IMR-90 (cell line): ENCODE measurements around the gene MCM5. TPM values are rescaled to one million over a fixed set of nuclear protein-coding genes. Genes with fewer than 3 reads are reported as not detected.

Experiments
- ATAC-seq: fragments of 200-7000 bp; cut with Tn5 transposase; 2 replicates; pipeline ENCODE4 v1.9.1; 2020; ENCODE audit warnings: low read depth, mild to moderate bottlenecking, moderate library complexity
- BruUV-seq: library from RNA; stranded (reverse); fragments of 400-500 nt; replicated peaks from 2 replicates; lab custom pipeline; 2021; lab: Mats Ljungman, UMichigan
- CTCF ChIA-PET: fragments of 300-600 bp; formaldehyde crosslinking; extraction: SDS; loops from one replicate; lab custom pipeline; 2021; ENCODE audit warnings: antibody characterized with exemption; lab: Yijun Ruan, JAX
- POLR2A ChIA-PET: fragments of 300-600 bp; sonication (Branson Sonifier 250); formaldehyde crosslinking; loops from one replicate; lab custom pipeline; 2022; ENCODE audit warnings: antibody characterized with exemption; ENCODE audit not compliant: unreplicated experiment; lab: Charles Lee
- DNase-seq: peaks from one replicate; pipeline ENCODE4 v3.0.0; 2013
- H2AFZ ChIP-seq: replicated peaks from 2 replicates; pipeline ENCODE3; 2013; ENCODE audit warnings: low read length, mild to moderate bottlenecking; ENCODE audit not compliant: poor library complexity
- H2AK5ac ChIP-seq: 2 replicates; pipeline ENCODE4 v1.6.1; 2013; ENCODE audit warnings: low read depth, low read length, inconsistent platforms
- H2AK9ac ChIP-seq: replicated peaks from 2 replicates; pipeline ENCODE3; 2013; ENCODE audit warnings: mild to moderate bottlenecking, low read depth, low read length, moderate library complexity; ENCODE audit not compliant: poor library complexity
- H2BK120ac ChIP-seq: 2 replicates; pipeline ENCODE4 v1.6.1; 2013; ENCODE audit warnings: low read depth, low read length, inconsistent platforms
- H2BK15ac ChIP-seq: 3 replicates; pipeline ENCODE4 v1.6.1; 2013; ENCODE audit warnings: low read depth, low read length, inconsistent platforms
- H2BK20ac ChIP-seq: 2 replicates; pipeline ENCODE4 v1.6.1; 2013; ENCODE audit warnings: low read depth, mild to moderate bottlenecking, inconsistent platforms, low read length, moderate library complexity
- H2BK5ac ChIP-seq: 2 replicates; pipeline ENCODE4 v1.6.1; 2013; ENCODE audit warnings: mild to moderate bottlenecking, low read depth, low read length, inconsistent platforms; ENCODE audit not compliant: poor library complexity, severe bottlenecking
- H3K14ac ChIP-seq: replicated peaks from 2 replicates; pipeline ENCODE4 v1.6.1; 2013; ENCODE audit warnings: low read depth, low read length, inconsistent platforms
- H3K18ac ChIP-seq: 2 replicates; pipeline ENCODE4 v1.6.1; 2013; ENCODE audit warnings: low read depth, low read length, control low read depth
- H3K23ac ChIP-seq: 2 replicates; pipeline ENCODE4 v1.6.1; 2013; ENCODE audit warnings: low read depth, low read length, inconsistent platforms
- H3K27ac ChIP-seq: 2 replicates; pipeline ENCODE4 v1.5.1; 2013; ENCODE audit warnings: mild to moderate bottlenecking, control low read depth, low read length; ENCODE audit not compliant: insufficient read depth
- H3K27me3 ChIP-seq: 2 replicates; pipeline ENCODE4 v1.6.1; 2013; ENCODE audit warnings: low read length; ENCODE audit not compliant: control insufficient read depth, insufficient read depth
- H3K36me3 ChIP-seq: 2 replicates; pipeline ENCODE4 v1.6.1; 2013; ENCODE audit warnings: low read length, mixed read lengths; ENCODE audit not compliant: control insufficient read depth, insufficient read depth
- H3K4ac ChIP-seq: 2 replicates; pipeline ENCODE4 v1.6.1; 2013; ENCODE audit warnings: low read depth, low read length, inconsistent platforms
- H3K4me1 ChIP-seq: 2 replicates; pipeline ENCODE4 v1.6.1; 2013; ENCODE audit warnings: low read length, mixed read lengths; ENCODE audit not compliant: control insufficient read depth, insufficient read depth
- H3K4me2 ChIP-seq: 2 replicates; pipeline ENCODE4 v1.6.1; 2013; ENCODE audit warnings: low read depth, mild to moderate bottlenecking, control low read depth, low read length, moderate library complexity
- H3K4me3 ChIP-seq: 2 replicates; pipeline ENCODE4 v1.5.1; 2013; ENCODE audit warnings: low read depth, mild to moderate bottlenecking, control low read depth, low read length, moderate library complexity; ENCODE audit not compliant: insufficient read depth
- H3K56ac ChIP-seq: 2 replicates; pipeline ENCODE4 v1.6.1; 2013; ENCODE audit warnings: low read length, inconsistent platforms; ENCODE audit not compliant: insufficient read depth; ENCODE audit errors: extremely low read depth
- H3K79me1 ChIP-seq, 2 experiments: 2 replicates each; pipeline ENCODE4 v1.6.1; 2013; ENCODE audit warnings: low read length in 2 of 2, inconsistent platforms in 1 of 2, low read depth in 1 of 2
- H3K9ac ChIP-seq: 2 replicates; pipeline ENCODE4 v1.6.1; 2013; ENCODE audit warnings: low read depth, low read length, control low read depth
- H3K9me1 ChIP-seq: 2 replicates; pipeline ENCODE4 v1.6.1; 2013; ENCODE audit warnings: low read length, inconsistent platforms; ENCODE audit not compliant: insufficient read depth
- H3K9me3 ChIP-seq: 2 replicates; pipeline ENCODE4 v1.6.1; 2013; ENCODE audit warnings: low read length; ENCODE audit not compliant: control insufficient read depth, insufficient read depth
- H4K20me1 ChIP-seq: 2 replicates; pipeline ENCODE4 v1.6.1; 2013; ENCODE audit warnings: low read length, inconsistent platforms; ENCODE audit not compliant: insufficient read depth
- H4K5ac ChIP-seq: 2 replicates; pipeline ENCODE4 v1.6.1; 2013; ENCODE audit warnings: mild to moderate bottlenecking, low read depth, low read length, control low read depth
- H4K8ac ChIP-seq, 2 experiments: 2 replicates each; pipeline ENCODE4 v1.6.1; 2013; ENCODE audit warnings: low read depth in 2 of 2, low read length in 2 of 2, control low read depth in 1 of 2, inconsistent platforms in 1 of 2
- H4K91ac ChIP-seq: 2 replicates; pipeline ENCODE4 v1.6.1; 2013; ENCODE audit warnings: low read depth, low read length, inconsistent platforms; ENCODE audit not compliant: insufficient read depth
- CEBPB ChIP-seq: IDR thresholded peaks from 2 replicates; pipeline ENCODE4 v1.6.1; 2012; ENCODE audit warnings: low read depth, low read length, improper control_type of control experiment
- CHD1 ChIP-seq: IDR thresholded peaks from 2 replicates; pipeline ENCODE4 v1.6.1; 2012; ENCODE audit warnings: low read depth, low read length, improper control_type of control experiment
- FOS ChIP-seq: fragments of 150-350 bp; IDR thresholded peaks from 2 replicates; pipeline ENCODE4 v1.6.1; 2016; ENCODE audit warnings: low read depth, low read length
- MAZ ChIP-seq: IDR thresholded peaks from 2 replicates; pipeline ENCODE4 v1.6.1; 2012; ENCODE audit warnings: low read depth, mild to moderate bottlenecking, low read length, improper control_type of control experiment, moderate library complexity, borderline replicate concordance
- MXI1 ChIP-seq: IDR thresholded peaks from 2 replicates; pipeline ENCODE4 v1.6.1; 2012; ENCODE audit warnings: low read depth, mild to moderate bottlenecking, low read length, moderate library complexity, borderline replicate concordance
- NFE2L2 ChIP-seq: fragments of 150-350 bp; IDR thresholded peaks from 2 replicates; pipeline ENCODE4 v1.6.1; 2016; ENCODE audit warnings: low read depth, mild to moderate bottlenecking, low read length
- RAD21 ChIP-seq: IDR thresholded peaks from 2 replicates; pipeline ENCODE4 v1.6.1; 2012; ENCODE audit warnings: low read length, improper control_type of control experiment
- RCOR1 ChIP-seq: IDR thresholded peaks from 2 replicates; pipeline ENCODE4 v1.6.1; 2012; ENCODE audit warnings: mild to moderate bottlenecking, low read length, improper control_type of control experiment; ENCODE audit not compliant: insufficient replicate concordance
- RFX5 ChIP-seq: IDR thresholded peaks from 2 replicates; pipeline ENCODE4 v1.8.0; 2012; ENCODE audit warnings: low read depth, mild to moderate bottlenecking, low read length, moderate library complexity
- SMC3 ChIP-seq: fragments of 150-350 bp; IDR thresholded peaks from 2 replicates; pipeline ENCODE4 v1.6.1; 2016; ENCODE audit warnings: low read depth, mild to moderate bottlenecking, antibody characterized with exemption, low read length, moderate library complexity
- WGBS, 2 experiments: methylation state at CpG; one replicate each; pipeline versions ENCODE4 v1.1.5 to v1.1.7; 2013; ENCODE audit warnings: missing lambda C conversion rate in 2 of 2; ENCODE audit not compliant: insufficient read length in 1 of 2; ENCODE audit errors: extremely low coverage in 2 of 2; 5-methylcytosine and 5-hydroxymethylcytosine counted together
- dilution Hi-C: fragments of 300-500 bp; cut with HindIII; formaldehyde crosslinking; loops from one replicate; pipeline ENCODE4 v1.14.3; 2018; ENCODE audit warnings: low sequenced_read_pairs; ENCODE audit not compliant: unreplicated experiment
- in situ Hi-C: fragments of 300-500 bp; cut with MboI; formaldehyde crosslinking; loops from 3 replicates; pipeline ENCODE4 v1.14.3; 2019; ENCODE audit warnings: low sequenced_read_pairs, inconsistent platforms, mixed read lengths
- intact Hi-C: fragments of 100-400 bp; cut with micrococcal nuclease; formaldehyde crosslinking; loops from 2 replicates; pipeline ENCODE4 v1.10.0; 2022
- polyA plus RNA-seq, 3 experiments: library from polyadenylated mRNA; depleted of rRNA; stranded (reverse); fragments of >200 nt; gene quantifications; 2 replicates each; pipeline ENCODE4 v1.2.3, GENCODE V29; 2012; ENCODE audit warnings: low replicate concordance in 1 of 3
- total RNA-seq: library from RNA; depleted of rRNA; stranded (reverse); fragments of >200 nt; gene quantifications from 2 replicates; pipeline ENCODE4 v1.2.3, GENCODE V29; 2012

MCM5 gene
- total and polyA plus RNA-seq, 2 of the 4 experiments (the other 2 are of a cell fraction): 43.0 to 58.6 TPM

DNA sequence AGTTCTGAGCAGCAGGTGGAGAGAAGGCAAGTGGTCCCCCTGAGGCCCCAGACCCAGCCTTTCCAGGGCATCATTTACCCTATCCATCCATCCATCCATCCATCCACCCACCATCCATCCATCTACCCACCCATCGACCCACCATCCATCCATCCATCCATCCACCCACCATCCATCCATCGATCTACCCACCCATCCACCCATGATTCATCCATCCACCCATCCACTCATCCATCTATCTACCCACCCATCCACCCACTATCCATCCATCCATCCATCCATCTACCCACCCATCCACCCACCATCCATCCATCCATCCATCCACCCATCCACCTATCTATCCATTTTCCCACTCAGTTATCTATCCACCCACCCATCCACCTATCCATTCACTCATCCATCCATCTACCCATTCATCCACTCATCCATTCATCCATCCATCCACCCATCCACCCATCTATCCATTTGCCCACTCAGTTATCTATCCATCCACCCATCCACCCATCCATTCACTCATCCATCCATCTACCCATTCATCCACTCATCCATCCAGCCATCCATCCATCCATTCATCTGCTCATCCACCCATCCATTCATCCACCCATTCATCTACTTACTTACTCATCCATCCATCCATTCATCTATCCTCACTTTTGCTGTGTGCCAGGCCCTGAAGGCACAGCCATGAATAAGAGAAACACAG is 63.4 kb downstream of the MCM5 start:
- Histone ChIP-seq H2BK120ac (no peak overlapping the region), H3K27me3 (no peaks in the 10 kb centered on the region), H3K79me1 (no peaks in the 10 kb centered on the region), H3K9ac (no peak overlapping the region), H3K14ac (no peak overlapping the region), H2AK9ac (no peak overlapping the region), H3K9me3 (no peaks in the 10 kb centered on the region), H4K5ac (no peak overlapping the region), H3K4me3 (no peak overlapping the region), H3K4me1 (peaks cover 7% of the 10 kb centered on the region), H2AK5ac (no peak overlapping the region), H3K56ac (no peak overlapping the region), H3K4me2 (no peak overlapping the region), H3K9me1 (no peaks in the 10 kb centered on the region; the same call in 1 of the 2 replicates), H3K36me3 (no peaks in the 10 kb centered on the region), H2BK5ac (peak overlapping the region; percentile 54), H3K23ac (no peak overlapping the region), H2BK20ac (no peak overlapping the region), H3K4ac (no peak overlapping the region), H2BK15ac (no peak overlapping the region), H3K18ac (no peak overlapping the region), H3K27ac (no peak overlapping the region), H4K91ac (no peak overlapping the region), H2AFZ (no peak overlapping the region), H4K8ac (no peak overlapping the region), H4K20me1 (no peaks in the 10 kb centered on the region)
- CTCF ChIA-PET: no interaction called here
- WGBS, 2 experiments: 100% methylated on average over 1 of the region's 2 CpGs; no CpG with 5 or more reads in 1 of the 2 experiments
- ATAC-seq (no peak), DNase-seq (no peak)
- in situ Hi-C loops (no loop called here), dilution Hi-C loops (no loop called here), intact Hi-C loops (no loop called here)
- POLR2A ChIA-PET: no interaction called here
- BruUV-seq: no TSS peak
- TF ChIP-seq SMC3 (no peak), FOS (no peak), MAZ (no peak), CEBPB (no peak), RCOR1 (no peak), CHD1 (no peak), NFE2L2 (no peak), RAD21 (no peak), MXI1 (no peak), RFX5 (no peak)
